HL-60 (cell line): ENCODE data around the gene LTBP3.

ENCODE experiments used
- DNase-seq, 2 experiments: peaks; one replicate each; pipeline ENCODE4 v3.0.0-alpha.2; 2010 to 2020; ENCODE audit warnings: low read depth in 1 of 2, low spot score in 1 of 2
- H3K27ac ChIP-seq: fragments of 250-450 bp; sonication (Bioruptor Pico); replicated peaks from 2 replicates; pipeline ENCODE4 v1.5.1; 2020; ENCODE audit warnings: mild to moderate bottlenecking, moderate library complexity
- H3K27me3 ChIP-seq: fragments of 250-450 bp; sonication (Bioruptor Pico); 2 replicates; pipeline ENCODE4 v1.5.1; 2021; ENCODE audit warnings: mild to moderate bottlenecking, moderate library complexity; ENCODE audit not compliant: insufficient read depth, poor library complexity, severe bottlenecking
- H3K4me3 ChIP-seq: replicated peaks from 2 replicates; pipeline ENCODE4 v1.5.1; 2011; ENCODE audit warnings: mild to moderate bottlenecking, control low read depth, low read length; ENCODE audit not compliant: insufficient read depth
- CTCF ChIP-seq: IDR thresholded peaks from one replicate; pipeline ENCODE4 v1.5.1; 2011; ENCODE audit warnings: low read length, control low read depth, inconsistent platforms; ENCODE audit not compliant: insufficient read depth
- GABPA ChIP-seq: IDR thresholded peaks from 2 replicates; pipeline ENCODE4 v1.6.1; 2012; ENCODE audit warnings: low read depth
- POLR2AphosphoS5 ChIP-seq: IDR thresholded peaks from 2 replicates; pipeline ENCODE4 v1.6.1; 2012; ENCODE audit warnings: low read depth
- REST ChIP-seq: IDR thresholded peaks from 2 replicates; pipeline ENCODE4 v1.6.1; 2012; ENCODE audit warnings: low read depth; ENCODE audit not compliant: insufficient replicate concordance
- SPI1 ChIP-seq: IDR thresholded peaks from 2 replicates; pipeline ENCODE4 v1.6.1; 2012; ENCODE audit warnings: low read depth, mild to moderate bottlenecking, borderline replicate concordance

Gene LTBP3

GRCh38 chr11:65501472-65502273, 56.5 kb downstream of the LTBP3 start:
- peak overlapping the region; percentile 100 for H3K27ac ChIP-seq
- H3K4me3 ChIP-seq: peak overlapping the region; percentile 82
- DNase-seq: no peak
- no peaks in the 10 kb centered on the region for H3K27me3 ChIP-seq
- TF ChIP-seq REST: peak; percentile 31
- TF ChIP-seq GABPA: no peak
- no peak for TF ChIP-seq SPI1
- peak; percentile 88 for TF ChIP-seq POLR2AphosphoS5
- TF ChIP-seq CTCF: no peak

- H3K27ac ChIP-seq: peak overlapping the region; percentile 100
- TF ChIP-seq POLR2AphosphoS5: no peak
- no peak for TF ChIP-seq REST
- TF ChIP-seq CTCF: no peak
- no peak for TF ChIP-seq SPI1
- H3K27me3 ChIP-seq: no peaks in the 10 kb centered on the region
- H3K4me3 ChIP-seq: peak overlapping the region; percentile 82
- no peak for DNase-seq
These were observed 57.0 kb downstream of the LTBP3 start for GRCh38 chr11:65501186-65501471.

- Histone ChIP-seq H3K27ac (peak overlapping the region; percentile 100), H3K27me3 (no peaks in the 10 kb centered on the region), H3K4me3 (peak overlapping the region; percentile 82)
- DNase-seq: peak in 1 of 2 experiments; percentile 62
- TF ChIP-seq GABPA (no peak), SPI1 (no peak; the same call in 1 of the 2 replicates), REST (peak; percentile 9), POLR2AphosphoS5 (peak; percentile 98), CTCF (no peak)
These were observed 57.6 kb downstream of the LTBP3 start for GRCh38 chr11:65500387-65501185.
